HCT116 (cell line): ENCODE results near the gene MBD5.

Source experiments
- CTCF ChIP-seq, 3 experiments: fragments of 200-600 bp in 1 of 3; sonication (generic) in 1 of 3; IDR thresholded peaks in 2 of 3; conservative IDR thresholded peaks in 1 of 3; 2 replicates each; pipeline ENCODE4 v1.5.1; 2012 to 2017; ENCODE audit warnings: low read depth in 2 of 3, low read length in 2 of 3, antibody characterized with exemption in 1 of 3, borderline replicate concordance in 1 of 3, control low read depth in 1 of 3, mild to moderate bottlenecking in 1 of 3, mixed read lengths in 1 of 3, mixed run types in 1 of 3, moderate library complexity in 1 of 3; ENCODE audit not compliant: insufficient read depth in 1 of 3
- EZH2phosphoT487 ChIP-seq: fragments of 200-600 bp; IDR thresholded peaks from 2 replicates; pipeline ENCODE4 v1.6.1; 2018; ENCODE audit warnings: antibody characterized with exemption, borderline replicate concordance
- POLR2A ChIP-seq: IDR thresholded peaks from 2 replicates; pipeline ENCODE4 v1.7.0; 2011; ENCODE audit warnings: borderline replicate concordance; ENCODE audit not compliant: insufficient read depth, insufficient read length; ENCODE audit errors: extremely low read depth
- POLR2AphosphoS5 ChIP-seq: IDR thresholded peaks from 2 replicates; pipeline ENCODE4 v1.6.1; 2011; ENCODE audit warnings: mild to moderate bottlenecking, low read depth, low read length, moderate library complexity
- RAD21 ChIP-seq: IDR thresholded peaks from 2 replicates; pipeline ENCODE4 v1.6.1; 2012; ENCODE audit warnings: low read depth, mild to moderate bottlenecking
- SP1 ChIP-seq: IDR thresholded peaks from 2 replicates; pipeline ENCODE4 v1.6.1; 2012; ENCODE audit warnings: low read depth
- SRF ChIP-seq: IDR thresholded peaks from 2 replicates; pipeline ENCODE4 v1.6.1; 2012; ENCODE audit warnings: low read depth
- ZNF274 ChIP-seq: fragments of 200-500 bp; sonication (Bioruptor generic); IDR thresholded peaks from 2 replicates; pipeline ENCODE4 v1.6.1; 2014; ENCODE audit warnings: mild to moderate bottlenecking, low read depth, low read length, inconsistent platforms
- TF ChIP-seq, protein P1 (sequence below): IDR thresholded peaks from 2 replicates; pipeline ENCODE4 v1.6.1; 2012

DNA sequence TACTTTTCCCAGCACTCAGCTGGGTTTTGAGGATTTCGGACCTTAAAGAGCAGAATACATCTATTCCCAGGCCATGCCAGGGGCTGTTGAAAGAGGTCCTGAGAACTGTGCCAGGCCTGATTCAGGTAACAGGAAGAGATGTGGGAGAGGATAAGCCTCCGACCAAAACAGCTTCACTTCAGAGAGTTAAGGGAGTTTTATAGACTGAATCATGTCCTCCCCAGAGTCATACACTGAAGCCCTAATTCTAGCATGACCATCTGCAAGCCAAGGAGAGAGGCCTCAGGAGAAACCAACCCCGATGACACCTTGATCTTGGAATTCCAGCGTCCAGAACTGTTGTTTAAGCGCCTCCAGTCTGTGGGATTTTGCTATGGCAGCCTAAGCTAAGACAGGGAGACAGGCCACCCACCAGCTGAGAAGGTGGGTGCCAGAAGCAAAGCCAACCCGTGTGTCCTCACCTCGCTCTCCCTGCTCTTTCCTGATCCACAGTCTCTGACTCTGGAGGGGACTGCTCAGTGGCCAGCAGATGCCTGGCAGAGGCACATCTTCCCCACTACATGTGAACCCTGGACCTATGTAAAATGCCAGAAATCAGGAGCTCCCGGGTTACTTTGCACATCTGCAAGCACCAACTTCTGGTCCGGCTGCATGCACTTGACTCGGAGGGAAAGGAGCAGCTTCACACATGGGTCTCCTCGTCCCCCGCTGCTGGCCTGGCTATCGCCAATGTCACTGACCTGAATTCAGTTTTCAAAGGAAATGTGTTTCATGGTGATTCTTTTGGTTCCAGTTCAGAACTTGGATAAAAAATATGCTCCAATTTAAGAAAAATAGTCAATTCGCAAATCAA, 506.8 kb downstream of the MBD5 start:
- TF ChIP-seq CTCF (IDR thresholded peaks at IDR 0.05 in 2 of 3, conservative IDR thresholded peaks at IDR 0.05 in 1 of 3; ENCODE audit: borderline replicate concordance in 1 of 3, insufficient read depth in 1 of 3, low read depth in 2 of 3, low read length in 2 of 3) (no peak), RAD21 (no peak), POLR2A (no peak), POLR2AphosphoS5 (no peak), SP1 (no peak), SRF (no peak), EZH2phosphoT487 (no peak), ZNF274 (no peak)
- TF ChIP-seq, protein P1, sequence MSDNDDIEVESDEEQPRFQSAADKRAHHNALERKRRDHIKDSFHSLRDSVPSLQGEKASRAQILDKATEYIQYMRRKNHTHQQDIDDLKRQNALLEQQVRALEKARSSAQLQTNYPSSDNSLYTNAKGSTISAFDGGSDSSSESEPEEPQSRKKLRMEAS: no peak
